C4-2B (cell line): Measurements from ENCODE around the gene CPT1C.
A peak's percentile ranks its signal among the peaks of the same experiment; 100 is the strongest.

ENCODE experiments used
- H3K27ac ChIP-seq: fragments of 450-650 bp; 2 replicates; pipeline ENCODE4 v1.5.1; 2017
- ZFX ChIP-seq: fragments of 450-650 bp; IDR thresholded peaks from 2 replicates; pipeline ENCODE4 v1.6.1; 2017
- TF ChIP-seq, protein P1 (sequence below): fragments of 450-650 bp; conservative IDR thresholded peaks from 2 replicates; pipeline ENCODE4 v1.5.1; 2017; ENCODE audit warnings: mild to moderate bottlenecking

CPT1C gene

DNA sequence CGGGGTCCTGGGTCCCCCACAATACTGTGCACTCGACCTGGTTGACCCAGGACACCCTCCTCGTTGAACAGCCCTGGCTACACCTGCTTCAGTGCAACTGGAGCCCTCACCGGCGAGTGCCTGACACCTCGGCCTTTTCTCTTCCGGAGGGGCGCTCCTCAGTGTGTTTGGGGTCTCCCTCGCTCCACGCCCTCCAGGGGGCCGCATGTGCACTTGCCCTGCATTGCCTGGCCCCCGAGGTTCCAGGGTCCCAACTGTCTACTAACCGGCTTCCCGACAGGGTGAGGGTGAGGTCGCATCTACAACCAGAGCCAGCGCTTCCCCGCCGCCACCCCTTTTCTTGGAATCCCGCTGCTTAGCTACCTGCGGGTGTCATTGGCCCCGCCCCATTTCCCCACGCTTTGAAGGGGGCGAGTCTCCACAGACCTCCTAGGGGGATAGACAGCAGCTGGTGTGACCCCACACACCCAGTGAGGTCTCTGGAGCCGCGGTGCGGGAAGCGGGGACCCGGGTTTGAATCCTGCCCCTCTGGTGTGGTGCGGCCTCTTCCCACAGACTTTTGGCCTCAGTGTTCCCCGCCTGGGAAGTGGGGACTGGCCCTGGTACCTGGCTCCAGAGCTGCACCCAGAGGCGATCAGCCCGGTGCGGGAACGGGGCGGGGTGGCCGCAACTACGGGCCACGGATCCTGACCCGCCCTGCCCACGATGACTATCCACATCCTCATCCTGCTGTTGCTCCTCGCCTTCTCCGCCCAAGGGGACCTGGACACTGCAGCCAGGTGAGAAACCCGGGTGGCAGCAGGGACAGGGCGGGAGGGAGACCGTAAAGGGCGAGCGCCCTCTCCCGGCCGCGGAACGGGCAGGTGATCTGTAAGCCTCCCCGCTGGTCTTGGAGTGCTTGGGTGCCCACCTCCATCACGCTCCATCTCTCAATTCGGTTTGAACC, 1.5 kb upstream of the CPT1C start, which contains the start of gene ADM5:
ADM5 (plus strand) TSS at position 462 of the 946 bp plus-strand sequence; CDS start at position 706, 244 bp downstream.
- peak within 1 kb of the TSS; percentile 69 for H3K27ac ChIP-seq
- TF ChIP-seq ZFX, result no peak
- TF ChIP-seq, protein P1, sequence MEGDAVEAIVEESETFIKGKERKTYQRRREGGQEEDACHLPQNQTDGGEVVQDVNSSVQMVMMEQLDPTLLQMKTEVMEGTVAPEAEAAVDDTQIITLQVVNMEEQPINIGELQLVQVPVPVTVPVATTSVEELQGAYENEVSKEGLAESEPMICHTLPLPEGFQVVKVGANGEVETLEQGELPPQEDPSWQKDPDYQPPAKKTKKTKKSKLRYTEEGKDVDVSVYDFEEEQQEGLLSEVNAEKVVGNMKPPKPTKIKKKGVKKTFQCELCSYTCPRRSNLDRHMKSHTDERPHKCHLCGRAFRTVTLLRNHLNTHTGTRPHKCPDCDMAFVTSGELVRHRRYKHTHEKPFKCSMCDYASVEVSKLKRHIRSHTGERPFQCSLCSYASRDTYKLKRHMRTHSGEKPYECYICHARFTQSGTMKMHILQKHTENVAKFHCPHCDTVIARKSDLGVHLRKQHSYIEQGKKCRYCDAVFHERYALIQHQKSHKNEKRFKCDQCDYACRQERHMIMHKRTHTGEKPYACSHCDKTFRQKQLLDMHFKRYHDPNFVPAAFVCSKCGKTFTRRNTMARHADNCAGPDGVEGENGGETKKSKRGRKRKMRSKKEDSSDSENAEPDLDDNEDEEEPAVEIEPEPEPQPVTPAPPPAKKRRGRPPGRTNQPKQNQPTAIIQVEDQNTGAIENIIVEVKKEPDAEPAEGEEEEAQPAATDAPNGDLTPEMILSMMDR, result no peak; the same call in 1 of the 2 replicates

DNA sequence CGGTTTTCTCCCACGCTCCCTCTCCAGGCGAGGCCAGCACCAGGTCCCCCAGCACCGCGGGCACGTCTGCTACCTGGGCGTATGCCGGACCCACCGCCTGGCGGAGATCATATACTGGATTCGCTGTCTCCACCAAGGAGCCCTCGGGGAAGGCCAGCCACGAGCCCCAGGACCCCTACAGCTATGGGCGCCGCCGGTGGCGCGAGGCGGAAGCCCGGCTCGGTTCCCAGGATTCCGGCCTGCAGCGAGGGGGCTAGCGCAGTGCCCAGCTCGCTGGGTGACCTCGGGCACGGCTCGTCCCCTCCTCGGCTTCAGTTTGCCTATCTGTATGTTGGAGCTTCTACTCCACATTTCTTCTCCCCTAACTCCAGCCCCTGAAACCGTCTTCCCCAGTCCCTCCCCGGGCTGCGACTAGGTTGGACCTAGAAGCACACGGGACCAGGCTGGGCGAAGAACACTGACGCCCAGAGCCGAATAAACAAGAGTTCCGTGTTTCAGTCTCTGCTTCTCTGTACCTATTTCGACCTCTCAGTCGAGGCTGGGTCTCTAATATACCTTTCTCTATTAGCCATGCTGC, 749 bp upstream of the CPT1C start:
- peak overlapping the region; percentile 69 for H3K27ac ChIP-seq

DNA sequence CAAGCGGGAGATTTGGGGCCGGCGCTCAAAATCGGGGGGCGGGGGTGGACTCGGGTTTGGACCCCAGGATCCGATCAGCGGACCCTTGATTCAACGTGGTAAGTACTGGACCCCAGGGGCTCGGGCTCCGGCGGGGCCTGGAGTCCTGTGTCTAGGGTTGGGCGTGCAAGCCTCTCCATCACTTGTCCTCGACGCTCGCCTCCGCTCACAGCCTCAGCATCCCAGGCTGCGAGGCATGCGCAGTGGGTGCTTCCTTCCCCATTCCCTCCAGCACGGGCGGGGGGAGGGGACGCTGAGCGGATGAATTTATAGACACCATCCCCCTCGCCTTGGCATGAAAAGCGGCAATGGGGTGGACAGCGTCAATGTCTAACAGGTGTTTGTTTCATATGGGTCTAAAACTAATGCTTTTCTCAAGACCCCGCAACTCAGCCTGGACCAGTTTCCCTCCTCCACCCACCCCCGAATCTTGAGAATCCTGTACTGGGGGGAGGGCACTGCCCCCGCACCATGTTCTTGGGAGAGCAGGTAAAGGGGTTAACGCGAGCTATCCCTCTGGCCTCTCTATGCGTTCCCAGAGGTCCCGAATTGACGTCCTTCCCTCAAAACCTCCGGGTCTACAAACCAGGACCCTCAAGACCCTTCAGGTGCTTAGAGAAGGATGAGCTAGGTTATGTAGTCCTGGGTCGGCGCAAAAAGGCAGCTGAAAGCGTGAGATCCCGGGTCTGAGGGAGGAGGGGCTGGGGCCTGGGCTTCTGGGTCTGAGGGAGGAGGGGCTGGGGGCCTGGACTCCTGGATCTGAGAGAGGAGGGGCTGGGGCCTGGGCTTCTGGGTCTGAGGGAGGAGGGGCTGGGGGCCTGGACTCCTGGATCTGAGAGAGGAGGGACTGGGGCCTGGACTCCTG, 579 bp downstream of the CPT1C start:
- H3K27ac ChIP-seq, result peak overlapping the region; percentile 69
- no peak for TF ChIP-seq ZFX
- TF ChIP-seq, protein P1, result no peak

More for the DNA sequence above, 749 bp upstream of the CPT1C start:
- TF ChIP-seq ZFX, result no peak
- TF ChIP-seq, protein P1, result no peak; the same call in 1 of the 2 replicates

DNA sequence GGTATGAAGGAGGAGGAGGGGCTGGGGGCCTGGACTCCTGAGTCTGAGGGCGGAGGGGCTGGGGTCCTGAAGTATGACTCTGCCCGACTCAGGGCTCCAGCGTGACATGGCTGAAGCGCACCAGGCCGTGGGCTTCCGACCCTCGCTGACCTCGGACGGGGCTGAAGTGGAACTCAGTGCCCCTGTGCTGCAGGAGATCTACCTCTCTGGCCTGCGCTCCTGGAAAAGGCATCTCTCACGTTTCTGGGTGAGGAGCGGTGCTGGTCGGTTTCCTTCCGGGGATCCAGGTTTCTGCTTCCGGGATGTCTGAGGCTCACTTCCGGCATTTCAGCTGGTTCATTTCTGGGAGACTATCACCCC, 1.2 kb downstream of the CPT1C start:
- TF ChIP-seq, protein P1, result no peak
- TF ChIP-seq ZFX, result no peak
- no peak overlapping the region for H3K27ac ChIP-seq

DNA sequence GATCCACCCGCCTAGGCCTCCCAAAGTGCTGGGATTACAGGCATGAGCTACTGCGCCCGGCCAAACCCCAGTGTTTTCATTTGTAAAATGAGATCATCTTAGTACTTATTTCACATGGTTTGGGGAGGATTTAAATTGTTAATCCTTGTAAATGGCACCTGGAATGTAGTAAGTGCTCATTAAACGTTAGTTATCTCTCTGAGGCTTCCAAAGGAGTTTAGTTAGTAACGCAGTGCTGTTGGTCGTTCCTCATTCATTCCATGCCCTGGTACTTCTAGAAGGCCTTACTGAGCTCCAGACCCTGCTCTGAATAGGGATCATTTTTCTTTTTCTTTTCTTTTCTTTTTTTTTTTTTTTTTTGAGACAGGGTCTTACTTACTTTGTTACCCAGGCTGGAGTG, 5.2 kb downstream of the CPT1C start:
- H3K27ac ChIP-seq, result no peak overlapping the region
- TF ChIP-seq, protein P1, result no peak
- no peak for TF ChIP-seq ZFX

DNA sequence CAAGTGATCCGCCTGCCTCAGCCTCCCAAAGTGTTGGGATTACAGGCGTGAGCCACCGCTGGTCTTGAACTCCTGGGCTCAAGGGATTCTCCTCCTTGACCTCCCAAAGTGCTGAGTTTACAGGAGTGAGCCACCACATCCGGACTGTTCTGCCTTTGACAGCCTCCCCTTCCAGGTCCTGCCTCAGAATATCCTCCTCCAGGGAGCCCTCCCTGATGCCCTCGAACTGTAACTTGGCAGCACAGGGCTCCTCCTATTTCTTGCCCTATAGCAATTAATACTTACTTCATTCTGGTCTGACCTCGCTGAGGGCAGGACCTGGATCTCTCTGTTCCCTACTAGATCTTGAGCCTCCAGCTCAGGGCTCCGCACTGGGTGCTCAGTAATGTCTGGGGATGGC, 5.9 kb downstream of the CPT1C start:
- no peak for TF ChIP-seq ZFX
- TF ChIP-seq, protein P1, result no peak
- no peak overlapping the region for H3K27ac ChIP-seq
